Caco-2 (cell line): ENCODE measurements around the gene RFTN1. TPM values are rescaled to one million over a fixed set of nuclear protein-coding genes. Genes with fewer than 3 reads are reported as not detected.

ENCODE experiments used
- BruUV-seq: library from RNA; stranded (reverse); fragments of 400-500 nt; replicated peaks from 2 replicates; lab custom pipeline; 2021; lab: Mats Ljungman, UMichigan
- CTCF ChIA-PET: fragments of 300-600 bp; sonication (Branson Sonifier 250); formaldehyde crosslinking; loops from one replicate; lab custom pipeline; 2022; ENCODE audit warnings: antibody characterized with exemption; lab: Charles Lee
- POLR2A ChIA-PET: fragments of 300-600 bp; sonication (Branson Sonifier 250); formaldehyde crosslinking; loops from one replicate; lab custom pipeline; 2022; ENCODE audit warnings: antibody characterized with exemption; lab: Charles Lee
- DNase-seq, 2 experiments: peaks; one replicate each; pipeline versions ENCODE4 v3.0.0 to v3.0.0-alpha.2; 2020 to 2022
- H3K27me3 ChIP-seq: replicated peaks from 2 replicates; pipeline ENCODE4 v1.6.0; 2011; ENCODE audit warnings: low read length; ENCODE audit not compliant: control insufficient read depth, insufficient read depth
- H3K36me3 ChIP-seq: 2 replicates; pipeline ENCODE4 v1.5.1; 2011; ENCODE audit warnings: low read length; ENCODE audit not compliant: control insufficient read depth, insufficient read depth
- H3K4me1 ChIP-seq: fragments of 250-450 bp; sonication (Bioruptor Pico); 2 replicates; pipeline ENCODE4 v1.5.1; 2020; ENCODE audit warnings: mild to moderate bottlenecking
- H3K4me3 ChIP-seq: 2 replicates; pipeline ENCODE4 v1.5.1; 2011; ENCODE audit warnings: low read depth, mild to moderate bottlenecking, control low read depth, low read length
- H3K9me3 ChIP-seq: fragments of 250-450 bp; sonication (Bioruptor Pico); 2 replicates; pipeline ENCODE4 v1.5.1; 2020; ENCODE audit warnings: mild to moderate bottlenecking, moderate library complexity
- H3K27ac Mint-ChIP-seq: one replicate; pipeline ENCODE4 v1.8.0; 2022; ENCODE audit warnings: mixed read lengths; ENCODE audit not compliant: unreplicated experiment
- H3K27me3 Mint-ChIP-seq: one replicate; pipeline ENCODE4 v1.8.0; 2022; ENCODE audit warnings: mixed read lengths; ENCODE audit not compliant: insufficient read depth, unreplicated experiment
- H3K36me3 Mint-ChIP-seq: one replicate; pipeline ENCODE4 v1.8.0; 2022; ENCODE audit warnings: mild to moderate bottlenecking, mixed read lengths; ENCODE audit not compliant: insufficient read depth, unreplicated experiment
- H3K4me1 Mint-ChIP-seq: one replicate; pipeline ENCODE4 v1.8.0; 2022; ENCODE audit warnings: low read depth, mixed read lengths; ENCODE audit not compliant: unreplicated experiment
- H3K4me3 Mint-ChIP-seq: one replicate; pipeline ENCODE4 v1.8.0; 2022; ENCODE audit warnings: mild to moderate bottlenecking, moderate library complexity, mixed read lengths; ENCODE audit not compliant: unreplicated experiment
- H3K9me3 Mint-ChIP-seq: one replicate; pipeline ENCODE4 v1.8.0; 2022; ENCODE audit warnings: mixed read lengths; ENCODE audit not compliant: unreplicated experiment
- intact Hi-C: fragments of 100-400 bp; cut with micrococcal nuclease; formaldehyde crosslinking; loops from one replicate; pipeline ENCODE4 v1.10.0; 2022; ENCODE audit not compliant: unreplicated experiment
- total RNA-seq: library from RNA; stranded (reverse); gene quantifications from 2 replicates; pipeline ENCODE4 v1.2.3, GENCODE V29; 2022
- TF ChIP-seq, protein P1 (sequence below), 2 experiments: fragments of 200-600 bp in 1 of 2; IDR thresholded peaks; 1 replicate in 1 of 2; 2 replicates in 1 of 2; pipeline versions ENCODE4 v1.5.1 to v1.8.0; 2011 to 2022; ENCODE audit warnings: antibody characterized with exemption in 1 of 2, control low read depth in 1 of 2, inconsistent platforms in 1 of 2, low read depth in 1 of 2, low read length in 1 of 2, mild to moderate bottlenecking in 1 of 2, moderate library complexity in 1 of 2; ENCODE audit not compliant: insufficient read depth in 1 of 2, severe bottlenecking in 1 of 2, unreplicated experiment in 1 of 2

RFTN1 gene
- total RNA-seq, 1 experiment from 2014 or later, result 10.2 TPM

DNA sequence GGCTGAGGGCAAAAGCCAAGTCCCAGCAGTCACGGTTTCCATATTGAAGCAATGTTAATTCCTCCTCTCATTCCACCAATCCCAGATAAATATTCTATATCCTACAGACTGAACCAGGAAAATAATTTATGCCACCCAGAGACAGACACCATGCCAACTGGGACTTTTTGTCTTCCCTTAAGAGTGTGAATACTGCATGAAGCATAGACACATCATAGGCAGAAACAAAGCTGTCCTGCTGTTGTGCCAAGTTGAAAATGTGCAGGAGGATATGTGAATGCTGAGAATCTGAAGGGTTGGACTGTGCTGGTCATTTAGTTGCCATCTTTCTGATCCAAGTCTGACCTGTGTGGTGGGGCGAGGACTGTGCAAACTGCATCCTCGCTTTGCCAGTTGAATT is 37.7 kb downstream of the RFTN1 start:
- no TSS peak for BruUV-seq
- H3K9me3 ChIP-seq, result peaks cover 6% of the 10 kb centered on the region
- Mint-ChIP-seq H3K9me3 (peaks cover 19% of the 10 kb centered on the region), H3K36me3 (peaks cover 8% of the 10 kb centered on the region), H3K27me3 (no peaks in the 10 kb centered on the region), H3K4me1 (peaks cover 17% of the 10 kb centered on the region), H3K27ac (no peak overlapping the region), H3K4me3 (no peak overlapping the region)
- no peaks in the 10 kb centered on the region for H3K27me3 ChIP-seq
- TF ChIP-seq, protein P1, sequence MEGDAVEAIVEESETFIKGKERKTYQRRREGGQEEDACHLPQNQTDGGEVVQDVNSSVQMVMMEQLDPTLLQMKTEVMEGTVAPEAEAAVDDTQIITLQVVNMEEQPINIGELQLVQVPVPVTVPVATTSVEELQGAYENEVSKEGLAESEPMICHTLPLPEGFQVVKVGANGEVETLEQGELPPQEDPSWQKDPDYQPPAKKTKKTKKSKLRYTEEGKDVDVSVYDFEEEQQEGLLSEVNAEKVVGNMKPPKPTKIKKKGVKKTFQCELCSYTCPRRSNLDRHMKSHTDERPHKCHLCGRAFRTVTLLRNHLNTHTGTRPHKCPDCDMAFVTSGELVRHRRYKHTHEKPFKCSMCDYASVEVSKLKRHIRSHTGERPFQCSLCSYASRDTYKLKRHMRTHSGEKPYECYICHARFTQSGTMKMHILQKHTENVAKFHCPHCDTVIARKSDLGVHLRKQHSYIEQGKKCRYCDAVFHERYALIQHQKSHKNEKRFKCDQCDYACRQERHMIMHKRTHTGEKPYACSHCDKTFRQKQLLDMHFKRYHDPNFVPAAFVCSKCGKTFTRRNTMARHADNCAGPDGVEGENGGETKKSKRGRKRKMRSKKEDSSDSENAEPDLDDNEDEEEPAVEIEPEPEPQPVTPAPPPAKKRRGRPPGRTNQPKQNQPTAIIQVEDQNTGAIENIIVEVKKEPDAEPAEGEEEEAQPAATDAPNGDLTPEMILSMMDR (IDR thresholded peaks at IDR 0.05; ENCODE audit: insufficient read depth in 1 of 2, low read depth in 1 of 2, low read length in 1 of 2, severe bottlenecking in 1 of 2, unreplicated experiment in 1 of 2), result no peak
- ChIA-PET CTCF (no interaction called here), POLR2A (no interaction called here)
- intact Hi-C loops, result no loop called here
- H3K4me1 ChIP-seq, result peaks cover 42% of the 10 kb centered on the region
- no peaks in the 10 kb centered on the region for H3K36me3 ChIP-seq
- no peak for DNase-seq
- H3K4me3 ChIP-seq, result no peak overlapping the region

DNA sequence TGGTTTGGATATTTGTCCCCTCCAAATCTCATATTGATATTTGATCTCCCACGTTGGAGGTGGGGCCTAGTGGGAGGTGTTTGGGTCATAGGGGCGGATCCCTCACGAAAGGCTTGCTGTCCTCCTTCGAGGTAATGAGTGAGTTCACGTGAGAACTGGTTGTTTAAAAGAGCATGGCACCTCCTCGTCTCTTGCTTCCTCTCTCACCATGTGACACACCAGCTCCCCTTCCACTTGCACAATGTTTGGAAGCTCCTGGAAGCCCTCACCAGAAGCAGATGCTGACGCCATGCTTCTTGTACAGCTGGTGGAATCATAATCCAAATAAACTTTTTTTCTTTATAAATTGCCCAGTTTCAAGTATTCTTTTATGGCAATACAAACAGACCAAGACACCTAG is 38.6 kb downstream of the RFTN1 start:
- Histone ChIP-seq H3K4me1 (peaks cover 34% of the 10 kb centered on the region), H3K27me3 (no peaks in the 10 kb centered on the region), H3K9me3 (peaks cover 13% of the 10 kb centered on the region), H3K36me3 (no peaks in the 10 kb centered on the region), H3K4me3 (no peak overlapping the region)
- H3K27me3 Mint-ChIP-seq, result no peaks in the 10 kb centered on the region
- BruUV-seq, result no TSS peak
- no peak overlapping the region for H3K4me3 Mint-ChIP-seq
- H3K9me3 Mint-ChIP-seq, result peaks cover 26% of the 10 kb centered on the region
- CTCF ChIA-PET, result no interaction called here
- POLR2A ChIA-PET, result no interaction called here
- H3K4me1 Mint-ChIP-seq, result peaks cover 17% of the 10 kb centered on the region
- no peak for DNase-seq
- TF ChIP-seq, protein P1 (IDR thresholded peaks at IDR 0.05; ENCODE audit: insufficient read depth in 1 of 2, low read depth in 1 of 2, low read length in 1 of 2, severe bottlenecking in 1 of 2, unreplicated experiment in 1 of 2), result no peak
- H3K27ac Mint-ChIP-seq, result no peak overlapping the region
- H3K36me3 Mint-ChIP-seq, result peaks cover 13% of the 10 kb centered on the region
- intact Hi-C loops, result no loop called here

DNA sequence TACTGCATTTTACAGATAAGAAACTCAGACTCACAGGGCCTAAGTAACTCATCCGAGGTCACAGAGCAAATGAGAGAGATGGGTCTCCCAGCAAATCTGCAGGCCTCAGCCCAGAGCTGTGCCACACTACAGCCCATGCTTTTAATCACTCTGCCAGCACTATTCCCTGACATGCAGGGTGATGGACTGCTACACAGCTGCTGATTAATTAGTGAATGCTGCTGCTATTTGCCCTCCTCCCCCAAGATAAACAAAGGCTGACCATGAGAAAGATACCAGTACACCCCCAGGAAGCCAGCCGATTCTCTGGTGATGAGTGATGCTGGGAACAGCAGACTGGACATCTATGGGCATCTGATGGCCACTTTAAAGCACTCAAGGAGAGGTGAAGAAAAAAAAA is 39.3 kb downstream of the RFTN1 start:
- DNase-seq, result no peak
- ChIA-PET CTCF (no interaction called here), POLR2A (no interaction called here)
- H3K36me3 Mint-ChIP-seq, result peaks cover 13% of the 10 kb centered on the region
- H3K27me3 Mint-ChIP-seq, result no peaks in the 10 kb centered on the region
- peaks cover 19% of the 10 kb centered on the region for H3K4me1 Mint-ChIP-seq
- H3K9me3 Mint-ChIP-seq, result peaks cover 33% of the 10 kb centered on the region
- H3K4me1 ChIP-seq, result peaks cover 27% of the 10 kb centered on the region
- TF ChIP-seq, protein P1 (IDR thresholded peaks at IDR 0.05; ENCODE audit: insufficient read depth in 1 of 2, low read depth in 1 of 2, low read length in 1 of 2, severe bottlenecking in 1 of 2, unreplicated experiment in 1 of 2), result no peak
- H3K4me3 ChIP-seq, result no peak overlapping the region
- H3K9me3 ChIP-seq, result peaks cover 13% of the 10 kb centered on the region
- H3K4me3 Mint-ChIP-seq, result no peak overlapping the region
- H3K27me3 ChIP-seq, result no peaks in the 10 kb centered on the region
- no TSS peak for BruUV-seq
- H3K36me3 ChIP-seq, result no peaks in the 10 kb centered on the region
- no peak overlapping the region for H3K27ac Mint-ChIP-seq
- intact Hi-C loops, result no loop called here
